Spleen (tissue), 7 donors: ENCODE results near the gene TDRD12.

ENCODE experiments used
- POLR2A ChIP-seq, 3 donors: fragments of 450-650 bp; IDR thresholded peaks; one replicate each; pipeline ENCODE4 v1.5.1; 2017; ENCODE audit warnings: antibody characterized with exemption in 3 of 3, mild to moderate bottlenecking in 1 of 3
- POLR2AphosphoS5 ChIP-seq, 3 donors: sonication (generic); formaldehyde crosslinking; IDR thresholded peaks; one replicate each; pipeline ENCODE4 v1.5.1; 2017; ENCODE audit warnings: antibody characterized with exemption in 3 of 3
- TF ChIP-seq, protein P1 (sequence below), 11 experiments: fragments of 200-600 bp in 7 of 11; fragments of 450-650 bp in 4 of 11; sonication (generic) in 4 of 11; IDR thresholded peaks in 8 of 11; conservative IDR thresholded peaks in 3 of 11; 1 replicate in 7 of 11; 2 replicates in 4 of 11; pipeline versions ENCODE4 v1.4.0 to v1.8.0; 2016 to 2021; ENCODE audit warnings: antibody characterized with exemption in 11 of 11, inconsistent platforms in 4 of 11, mild to moderate bottlenecking in 1 of 11
- donor health status: DM: no; HTN: no; CAD: no; lungs with moderate emphysema.
- donor health status: DM: no; HTN: no; CAD: no.
- donor health status: DM: no; HTN: no; CAD: no.

GRCh38 chr19:32719611-32720059 is at the start of gene TDRD12:
- TF ChIP-seq POLR2A (IDR thresholded peaks at IDR 0.05) (no peak), POLR2AphosphoS5 (IDR thresholded peaks at IDR 0.05) (peak in 2 of 3 donors; percentile 26 to 37)
- TF ChIP-seq, protein P1, sequence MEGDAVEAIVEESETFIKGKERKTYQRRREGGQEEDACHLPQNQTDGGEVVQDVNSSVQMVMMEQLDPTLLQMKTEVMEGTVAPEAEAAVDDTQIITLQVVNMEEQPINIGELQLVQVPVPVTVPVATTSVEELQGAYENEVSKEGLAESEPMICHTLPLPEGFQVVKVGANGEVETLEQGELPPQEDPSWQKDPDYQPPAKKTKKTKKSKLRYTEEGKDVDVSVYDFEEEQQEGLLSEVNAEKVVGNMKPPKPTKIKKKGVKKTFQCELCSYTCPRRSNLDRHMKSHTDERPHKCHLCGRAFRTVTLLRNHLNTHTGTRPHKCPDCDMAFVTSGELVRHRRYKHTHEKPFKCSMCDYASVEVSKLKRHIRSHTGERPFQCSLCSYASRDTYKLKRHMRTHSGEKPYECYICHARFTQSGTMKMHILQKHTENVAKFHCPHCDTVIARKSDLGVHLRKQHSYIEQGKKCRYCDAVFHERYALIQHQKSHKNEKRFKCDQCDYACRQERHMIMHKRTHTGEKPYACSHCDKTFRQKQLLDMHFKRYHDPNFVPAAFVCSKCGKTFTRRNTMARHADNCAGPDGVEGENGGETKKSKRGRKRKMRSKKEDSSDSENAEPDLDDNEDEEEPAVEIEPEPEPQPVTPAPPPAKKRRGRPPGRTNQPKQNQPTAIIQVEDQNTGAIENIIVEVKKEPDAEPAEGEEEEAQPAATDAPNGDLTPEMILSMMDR (IDR thresholded peaks at IDR 0.05 in 8 of 11, conservative IDR thresholded peaks at IDR 0.05 in 3 of 11) = no peak
